Mucosa of rectum (tissue), 2 donors: ENCODE data around the gene MAP4K4.
"Not testable (repeated sequence)": the region's sequence is repeated elsewhere in the genome, so short reads cannot be mapped to it uniquely, and the experiment has no call there.

Experiments used
- H3K27ac ChIP-seq, 2 donors: one replicate each; pipeline ENCODE4 v1.7.0; 2013; ENCODE audit warnings: inconsistent platforms in 2 of 2, low read depth in 2 of 2, low read length in 2 of 2
- H3K27me3 ChIP-seq, 2 donors: one replicate each; pipeline ENCODE4 v1.7.0; 2013; ENCODE audit warnings: low read length in 2 of 2; ENCODE audit not compliant: control insufficient read depth in 2 of 2, insufficient read depth in 2 of 2
- H3K36me3 ChIP-seq, 2 donors: one replicate each; pipeline ENCODE4 v1.7.0; 2013; ENCODE audit warnings: low read length in 2 of 2; ENCODE audit not compliant: control insufficient read depth in 2 of 2, insufficient read depth in 2 of 2
- H3K4me1 ChIP-seq, 2 donors: one replicate each; pipeline ENCODE4 v1.7.0; 2013; ENCODE audit warnings: low read length in 2 of 2, mild to moderate bottlenecking in 1 of 2; ENCODE audit not compliant: control insufficient read depth in 2 of 2, insufficient read depth in 2 of 2
- H3K4me3 ChIP-seq, 2 donors: one replicate each; pipeline ENCODE4 v1.7.0; 2013; ENCODE audit warnings: low read length in 2 of 2
- H3K9ac ChIP-seq, 2 donors: one replicate each; pipeline ENCODE4 v1.7.0; 2013; ENCODE audit warnings: low read length in 2 of 2, low read depth in 1 of 2, mild to moderate bottlenecking in 1 of 2
- H3K9me3 ChIP-seq, 2 donors: one replicate each; pipeline ENCODE4 v1.7.0; 2013; ENCODE audit warnings: low read length in 2 of 2; ENCODE audit not compliant: control insufficient read depth in 2 of 2
- donor health status: healthy.
- donor health status: Normal muscosa, but diverticular disease.

MAP4K4 gene

DNA sequence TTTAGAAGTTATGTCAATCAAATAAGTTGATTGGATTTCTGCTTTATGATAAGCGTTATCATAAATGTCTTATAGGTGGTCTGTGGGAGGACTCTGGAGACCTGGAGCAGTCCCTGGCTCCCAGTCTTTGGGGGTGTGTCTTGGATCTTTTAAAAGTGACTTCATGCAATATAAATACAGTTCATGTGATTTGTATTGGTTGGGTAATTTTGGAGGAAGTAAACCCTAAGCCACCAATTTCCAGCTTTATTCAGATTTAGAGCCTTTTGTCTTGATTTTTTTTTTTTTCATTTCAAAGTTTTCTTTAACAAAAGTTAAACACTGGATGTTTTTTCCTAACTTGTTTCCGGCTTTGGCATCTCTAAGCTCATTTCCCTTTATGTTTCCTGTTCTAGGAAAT, 68.8 kb downstream of the MAP4K4 start:
- Histone ChIP-seq H3K9me3 (no peaks in the 10 kb centered on the region), H3K9ac (no peak overlapping the region), H3K27ac (no peak overlapping the region), H3K36me3 (no peaks in the 10 kb centered on the region), H3K4me1 (peaks cover 5 to 10% of the 10 kb centered on the region in 2 donors), H3K4me3 (no peak overlapping the region), H3K27me3 (no peaks in the 10 kb centered on the region)

DNA sequence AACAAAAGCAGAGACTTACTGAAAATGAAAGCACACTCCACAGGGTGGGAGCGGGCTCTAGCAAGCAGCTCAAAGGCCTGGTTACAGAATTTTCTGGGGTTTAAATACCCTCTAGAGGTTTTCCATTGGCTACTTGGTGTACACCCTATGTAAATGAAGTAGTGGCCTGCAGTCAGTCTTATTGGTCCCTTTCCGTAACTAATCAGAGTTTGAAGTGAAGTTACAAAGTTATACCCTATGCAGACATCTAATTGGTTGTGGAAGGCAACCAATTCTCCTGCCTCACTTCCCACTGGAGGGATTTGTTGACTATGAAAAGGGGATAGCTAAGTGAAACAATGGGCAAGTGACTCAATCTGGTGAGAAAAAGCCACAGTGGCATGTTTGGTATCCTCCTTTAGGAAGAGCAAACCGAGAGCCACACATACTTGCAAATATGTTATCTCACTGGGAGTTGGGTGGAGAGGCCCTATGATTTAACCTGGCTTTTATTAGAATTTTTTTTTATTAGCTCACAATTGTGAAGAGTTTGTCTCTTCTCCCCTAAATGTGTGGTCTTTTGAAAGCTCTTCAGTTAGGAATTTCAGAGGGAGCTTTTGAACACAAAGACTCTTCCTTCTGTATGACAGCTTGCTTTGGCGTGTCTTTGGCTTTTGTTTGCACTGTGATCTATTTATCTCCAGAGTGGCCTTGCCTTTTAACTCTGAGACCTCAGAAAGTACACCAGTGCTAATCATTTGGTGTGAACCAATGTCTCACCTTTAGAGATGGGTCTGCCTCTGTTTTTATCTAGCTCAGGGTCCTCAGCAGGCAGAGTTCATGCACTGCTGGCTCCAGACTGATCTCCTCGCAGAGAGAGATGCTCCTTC, 69.6 kb downstream of the MAP4K4 start:
- H3K9me3 ChIP-seq, result no peaks in the 10 kb centered on the region
- peaks cover 8 to 10% of the 10 kb centered on the region in 2 donors for H3K4me1 ChIP-seq
- H3K27ac ChIP-seq, result peak overlapping the region in 1 of 2 donors; percentile 34
- no peaks in the 10 kb centered on the region for H3K36me3 ChIP-seq
- H3K4me3 ChIP-seq, result no peak overlapping the region
- no peaks in the 10 kb centered on the region for H3K27me3 ChIP-seq
- no peak overlapping the region for H3K9ac ChIP-seq

DNA sequence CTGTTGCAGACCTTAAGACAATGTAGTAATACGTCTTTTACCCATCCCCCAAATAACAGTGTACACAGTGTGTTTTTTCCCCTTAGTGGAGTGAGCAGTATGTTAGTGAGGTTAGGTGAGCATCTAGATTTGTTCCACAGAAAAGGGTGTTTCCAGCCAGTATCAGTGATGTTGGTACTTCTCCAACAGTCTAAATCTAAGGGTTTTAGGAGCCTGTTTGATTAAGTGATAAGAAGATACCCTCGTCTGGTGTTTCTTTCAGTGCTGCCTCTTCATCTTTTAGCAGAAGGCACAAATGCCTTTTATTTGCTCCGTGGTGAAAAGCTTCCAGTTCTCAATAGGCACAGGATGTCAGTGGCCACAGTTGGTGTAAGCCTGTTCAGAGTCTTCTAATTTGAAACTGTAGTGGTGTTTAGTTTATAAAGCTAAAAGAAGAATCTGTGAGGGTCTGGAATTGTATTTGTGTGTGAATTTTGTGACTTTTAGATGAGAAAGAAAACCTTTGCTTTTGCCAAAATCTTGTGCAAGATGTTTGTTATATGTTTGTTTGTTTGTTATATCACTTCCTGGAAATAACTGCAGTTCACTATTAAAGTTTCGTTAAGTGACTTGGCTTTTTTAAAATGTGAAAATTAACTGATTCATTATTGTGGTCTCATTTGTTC, 71.2 kb downstream of the MAP4K4 start:
- no peaks in the 10 kb centered on the region for H3K27me3 ChIP-seq
- no peaks in the 10 kb centered on the region for H3K9me3 ChIP-seq
- no peak overlapping the region for H3K27ac ChIP-seq
- no peaks in the 10 kb centered on the region for H3K36me3 ChIP-seq
- H3K9ac ChIP-seq, result no peak overlapping the region
- peaks cover 4 to 8% of the 10 kb centered on the region in 2 donors for H3K4me1 ChIP-seq
- H3K4me3 ChIP-seq, result no peak overlapping the region

DNA sequence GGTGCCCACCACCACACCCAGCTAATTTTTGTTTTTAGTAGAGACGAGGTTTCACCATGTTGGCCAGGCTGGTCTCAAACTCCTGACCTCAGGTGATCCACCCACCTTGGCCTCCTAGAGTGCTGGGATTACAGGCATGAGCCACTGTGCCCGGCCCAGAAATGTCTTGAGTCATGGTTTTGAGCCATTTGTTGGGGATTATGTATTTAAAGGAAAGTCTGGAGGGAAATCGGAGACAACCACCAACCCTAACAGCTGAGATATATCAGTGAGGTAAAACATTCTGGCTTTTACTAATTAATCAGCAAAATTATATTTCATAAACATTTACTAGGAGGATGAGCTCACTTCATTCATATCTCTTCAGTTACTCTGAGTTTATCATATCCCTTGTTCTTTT, 72.2 kb downstream of the MAP4K4 start:
- H3K4me1 ChIP-seq, result not testable (repeated sequence)

DNA sequence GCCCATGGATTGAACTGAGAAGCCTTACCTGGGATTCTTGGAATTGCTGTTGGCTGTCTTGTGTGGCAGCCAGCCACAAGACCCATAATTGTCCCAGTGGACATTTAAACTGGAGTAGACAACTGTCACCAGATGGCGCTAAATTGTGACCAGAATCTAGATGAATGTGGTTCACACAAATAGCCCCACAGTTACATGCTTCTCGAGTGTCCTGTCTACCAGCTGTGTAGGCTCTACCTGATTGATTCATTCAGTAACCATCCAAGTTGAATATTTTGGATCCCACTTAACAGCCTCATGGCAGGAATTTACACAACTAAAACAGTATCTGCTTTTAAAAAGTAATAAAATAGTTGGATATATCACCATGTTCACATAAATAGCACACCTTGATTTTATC, 73.2 kb downstream of the MAP4K4 start:
- H3K27me3 ChIP-seq, result no peaks in the 10 kb centered on the region
- H3K4me1 ChIP-seq, result peaks cover 4 to 8% of the 10 kb centered on the region in 2 donors
- H3K27ac ChIP-seq, result no peak overlapping the region
- H3K4me3 ChIP-seq, result no peak overlapping the region
- no peak overlapping the region for H3K9ac ChIP-seq
- no peaks in the 10 kb centered on the region for H3K9me3 ChIP-seq
- no peaks in the 10 kb centered on the region for H3K36me3 ChIP-seq

More for the DNA sequence above, 72.2 kb downstream of the MAP4K4 start:
- not testable (repeated sequence) for H3K9me3 ChIP-seq, H3K9ac ChIP-seq, H3K4me3 ChIP-seq, H3K27ac ChIP-seq, H3K27me3 ChIP-seq, H3K36me3 ChIP-seq

DNA sequence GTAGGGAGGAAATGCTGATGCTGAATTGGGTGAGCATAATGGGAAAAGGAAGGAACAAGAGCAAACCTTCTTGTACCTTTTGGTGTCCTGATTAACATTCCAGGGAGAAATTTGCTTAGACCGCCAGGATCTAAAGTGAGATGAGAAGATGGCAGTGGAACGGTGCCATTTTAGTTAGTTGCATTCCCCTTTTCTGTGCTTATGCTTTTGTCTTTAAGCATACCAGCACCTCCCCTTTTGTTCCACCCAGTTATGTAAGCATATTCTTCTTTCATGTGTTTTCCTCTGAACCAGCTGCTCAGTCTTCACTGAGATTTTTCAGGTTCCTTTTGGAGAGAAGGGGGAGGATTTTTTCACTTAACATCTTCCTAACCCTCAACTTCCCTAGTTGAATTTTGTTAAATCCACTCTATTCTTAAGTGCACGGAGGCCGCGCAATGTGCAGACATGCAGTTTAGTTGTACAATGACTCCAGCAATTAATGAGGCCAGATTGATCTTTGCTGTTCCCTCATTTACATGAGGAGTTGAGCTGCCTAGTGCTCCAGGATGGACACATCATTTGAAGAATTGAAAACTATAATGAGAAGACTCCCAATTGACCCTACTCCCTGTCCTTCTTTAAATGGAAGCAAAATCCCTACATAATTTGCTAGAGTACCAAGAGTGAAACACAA, 73.9 kb downstream of the MAP4K4 start:
- peaks cover 4 to 8% of the 10 kb centered on the region in 2 donors for H3K4me1 ChIP-seq

DNA sequence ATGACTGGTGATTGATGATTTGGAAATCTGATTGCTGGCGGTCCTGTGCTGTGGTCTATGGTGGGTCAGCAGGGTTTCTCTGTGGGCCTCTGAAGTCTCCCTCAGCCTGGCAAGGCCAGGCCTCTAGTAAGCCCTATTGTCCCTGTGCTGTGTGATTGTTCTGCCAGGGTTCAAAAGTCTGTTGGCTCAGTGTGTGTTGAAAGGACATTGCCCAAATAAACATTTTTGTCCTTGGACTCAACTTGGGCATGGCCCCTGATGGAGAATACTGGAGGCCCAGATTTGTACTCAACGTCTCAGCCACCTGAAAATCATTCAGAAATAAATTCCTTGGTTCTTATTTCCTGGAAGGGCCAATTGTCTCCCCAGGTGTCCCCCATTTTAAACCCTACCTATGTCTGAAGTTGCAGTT, 74.4 kb downstream of the MAP4K4 start:
- Histone ChIP-seq H3K27ac (no peak overlapping the region), H3K9me3 (no peaks in the 10 kb centered on the region), H3K4me1 (peaks cover 4 to 8% of the 10 kb centered on the region in 2 donors), H3K9ac (no peak overlapping the region), H3K27me3 (no peaks in the 10 kb centered on the region), H3K36me3 (no peaks in the 10 kb centered on the region), H3K4me3 (no peak overlapping the region)

More for the DNA sequence above, 73.9 kb downstream of the MAP4K4 start:
- Histone ChIP-seq H3K36me3 (no peaks in the 10 kb centered on the region), H3K9ac (no peak overlapping the region), H3K9me3 (no peaks in the 10 kb centered on the region), H3K27ac (no peak overlapping the region), H3K27me3 (no peaks in the 10 kb centered on the region), H3K4me3 (no peak overlapping the region)

DNA sequence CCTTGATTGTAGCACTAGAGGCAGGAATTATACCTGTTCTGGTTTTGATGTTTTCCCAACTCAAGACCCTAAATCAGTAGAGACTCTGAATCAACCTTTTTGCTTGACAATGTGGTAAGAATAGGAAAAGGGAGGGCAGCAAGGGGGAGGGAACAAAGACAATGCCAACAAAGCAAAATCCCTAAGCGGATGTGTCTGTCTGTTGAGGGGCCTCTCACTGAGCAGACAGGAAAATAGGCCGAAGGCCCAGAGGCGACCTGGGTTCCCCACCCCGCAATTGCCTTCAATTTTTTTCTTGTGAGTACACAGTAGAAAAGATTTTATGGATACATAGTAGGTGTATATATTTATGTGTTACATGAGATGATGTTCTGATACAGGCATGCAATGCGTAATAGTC, 75.6 kb downstream of the MAP4K4 start:
- no peaks in the 10 kb centered on the region for H3K9me3 ChIP-seq
- H3K9ac ChIP-seq, result no peak overlapping the region
- H3K4me3 ChIP-seq, result no peak overlapping the region
- H3K36me3 ChIP-seq, result no peaks in the 10 kb centered on the region
- H3K27me3 ChIP-seq, result no peaks in the 10 kb centered on the region
- H3K27ac ChIP-seq, result no peak overlapping the region
- H3K4me1 ChIP-seq, result peaks cover 0 to 4% of the 10 kb centered on the region in 2 donors

DNA sequence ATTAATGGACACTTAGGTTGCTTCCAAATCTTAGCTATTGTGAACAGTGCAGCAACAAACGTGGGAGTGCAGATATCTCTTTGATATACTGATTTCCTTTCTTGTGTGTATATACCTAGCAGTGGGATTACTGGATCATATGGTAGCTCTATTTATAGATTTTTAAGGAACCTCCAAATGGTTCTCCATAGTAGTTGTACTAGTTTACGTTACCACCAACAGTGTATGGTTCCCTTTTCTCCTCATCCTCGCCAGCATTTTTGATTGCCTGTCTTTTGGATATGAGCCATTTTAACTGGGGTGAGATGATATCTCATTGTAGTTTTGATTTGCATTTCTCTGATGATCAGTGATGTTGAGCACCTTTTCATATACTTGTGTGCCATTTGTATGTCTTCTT, 76.5 kb downstream of the MAP4K4 start:
- H3K27ac ChIP-seq, H3K9me3 ChIP-seq, H3K9ac ChIP-seq, H3K4me3 ChIP-seq, H3K36me3 ChIP-seq, H3K4me1 ChIP-seq, H3K27me3 ChIP-seq: not testable (repeated sequence)

DNA sequence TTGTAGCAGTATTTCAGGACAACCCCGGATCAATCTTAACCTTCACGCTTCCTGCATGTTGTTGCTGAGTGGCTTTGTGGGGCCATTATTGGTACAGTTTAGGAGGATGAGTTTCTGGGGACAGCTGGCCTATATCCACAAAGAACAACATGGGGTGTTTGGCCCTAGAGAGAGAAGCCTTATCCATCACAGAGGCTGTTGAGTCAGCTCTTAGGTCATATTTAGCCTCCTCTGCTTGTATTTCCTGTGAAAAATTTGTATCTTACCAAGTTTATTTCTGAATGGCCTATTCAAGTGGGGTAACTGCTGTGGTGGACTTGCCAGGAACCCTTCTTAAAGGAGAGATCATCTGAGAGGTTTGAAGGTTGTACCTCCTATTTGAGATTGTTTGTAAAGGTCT, 77.6 kb downstream of the MAP4K4 start:
- Histone ChIP-seq H3K9me3 (no peaks in the 10 kb centered on the region), H3K27ac (no peak overlapping the region), H3K36me3 (no peaks in the 10 kb centered on the region), H3K4me3 (no peak overlapping the region), H3K4me1 (peaks cover 0 to 4% of the 10 kb centered on the region in 2 donors), H3K27me3 (no peaks in the 10 kb centered on the region), H3K9ac (no peak overlapping the region)
